HL-60 (cell line): ENCODE data around the gene GNLY.

Source experiments
- DNase-seq, 2 experiments: peaks; one replicate each; pipeline ENCODE4 v3.0.0-alpha.2; 2010 to 2020; ENCODE audit warnings: low read depth in 1 of 2, low spot score in 1 of 2
- H3K27ac ChIP-seq: fragments of 250-450 bp; sonication (Bioruptor Pico); replicated peaks from 2 replicates; pipeline ENCODE4 v1.5.1; 2020; ENCODE audit warnings: mild to moderate bottlenecking, moderate library complexity
- H3K27me3 ChIP-seq: fragments of 250-450 bp; sonication (Bioruptor Pico); 2 replicates; pipeline ENCODE4 v1.5.1; 2021; ENCODE audit warnings: mild to moderate bottlenecking, moderate library complexity; ENCODE audit not compliant: insufficient read depth, poor library complexity, severe bottlenecking
- H3K4me3 ChIP-seq: replicated peaks from 2 replicates; pipeline ENCODE4 v1.5.1; 2011; ENCODE audit warnings: mild to moderate bottlenecking, control low read depth, low read length; ENCODE audit not compliant: insufficient read depth
- GABPA ChIP-seq: IDR thresholded peaks from 2 replicates; pipeline ENCODE4 v1.6.1; 2012; ENCODE audit warnings: low read depth
- POLR2AphosphoS5 ChIP-seq: IDR thresholded peaks from 2 replicates; pipeline ENCODE4 v1.6.1; 2012; ENCODE audit warnings: low read depth
- SPI1 ChIP-seq: IDR thresholded peaks from 2 replicates; pipeline ENCODE4 v1.6.1; 2012; ENCODE audit warnings: low read depth, mild to moderate bottlenecking, borderline replicate concordance
- TF ChIP-seq, protein P1 (sequence below): IDR thresholded peaks from one replicate; pipeline ENCODE4 v1.5.1; 2011; ENCODE audit warnings: low read length, control low read depth, inconsistent platforms; ENCODE audit not compliant: insufficient read depth
- TF ChIP-seq, protein P2 (sequence below): IDR thresholded peaks from 2 replicates; pipeline ENCODE4 v1.6.1; 2012; ENCODE audit warnings: low read depth; ENCODE audit not compliant: insufficient replicate concordance

GNLY gene

DNA sequence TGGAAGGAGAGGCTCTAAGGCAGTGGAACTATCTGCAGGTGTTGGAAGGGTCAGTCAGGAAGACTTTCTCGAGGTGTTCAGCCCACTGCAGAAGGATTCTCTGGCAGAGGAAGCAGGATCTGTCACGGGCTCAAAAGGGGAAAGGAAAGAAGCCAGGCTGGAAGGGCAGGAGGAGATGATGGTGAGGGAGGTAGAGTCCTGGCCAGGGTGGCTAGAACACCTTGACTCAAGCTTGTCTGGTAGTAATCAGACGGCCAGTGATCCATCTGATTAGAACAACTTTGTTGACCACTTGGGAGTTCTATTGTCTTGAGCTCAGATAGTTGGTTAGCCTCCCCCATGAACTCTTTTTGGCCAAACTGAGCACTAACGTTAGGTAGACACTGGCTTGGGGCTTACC, 49.9 kb downstream of the GNLY start:
- Histone ChIP-seq H3K27me3 (no peaks in the 10 kb centered on the region), H3K27ac (no peak overlapping the region), H3K4me3 (no peak overlapping the region)
- no peak for DNase-seq
- TF ChIP-seq, protein P1, sequence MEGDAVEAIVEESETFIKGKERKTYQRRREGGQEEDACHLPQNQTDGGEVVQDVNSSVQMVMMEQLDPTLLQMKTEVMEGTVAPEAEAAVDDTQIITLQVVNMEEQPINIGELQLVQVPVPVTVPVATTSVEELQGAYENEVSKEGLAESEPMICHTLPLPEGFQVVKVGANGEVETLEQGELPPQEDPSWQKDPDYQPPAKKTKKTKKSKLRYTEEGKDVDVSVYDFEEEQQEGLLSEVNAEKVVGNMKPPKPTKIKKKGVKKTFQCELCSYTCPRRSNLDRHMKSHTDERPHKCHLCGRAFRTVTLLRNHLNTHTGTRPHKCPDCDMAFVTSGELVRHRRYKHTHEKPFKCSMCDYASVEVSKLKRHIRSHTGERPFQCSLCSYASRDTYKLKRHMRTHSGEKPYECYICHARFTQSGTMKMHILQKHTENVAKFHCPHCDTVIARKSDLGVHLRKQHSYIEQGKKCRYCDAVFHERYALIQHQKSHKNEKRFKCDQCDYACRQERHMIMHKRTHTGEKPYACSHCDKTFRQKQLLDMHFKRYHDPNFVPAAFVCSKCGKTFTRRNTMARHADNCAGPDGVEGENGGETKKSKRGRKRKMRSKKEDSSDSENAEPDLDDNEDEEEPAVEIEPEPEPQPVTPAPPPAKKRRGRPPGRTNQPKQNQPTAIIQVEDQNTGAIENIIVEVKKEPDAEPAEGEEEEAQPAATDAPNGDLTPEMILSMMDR: no peak
- TF ChIP-seq SPI1 (no peak), POLR2AphosphoS5 (no peak), GABPA (no peak)
- TF ChIP-seq, protein P2, sequence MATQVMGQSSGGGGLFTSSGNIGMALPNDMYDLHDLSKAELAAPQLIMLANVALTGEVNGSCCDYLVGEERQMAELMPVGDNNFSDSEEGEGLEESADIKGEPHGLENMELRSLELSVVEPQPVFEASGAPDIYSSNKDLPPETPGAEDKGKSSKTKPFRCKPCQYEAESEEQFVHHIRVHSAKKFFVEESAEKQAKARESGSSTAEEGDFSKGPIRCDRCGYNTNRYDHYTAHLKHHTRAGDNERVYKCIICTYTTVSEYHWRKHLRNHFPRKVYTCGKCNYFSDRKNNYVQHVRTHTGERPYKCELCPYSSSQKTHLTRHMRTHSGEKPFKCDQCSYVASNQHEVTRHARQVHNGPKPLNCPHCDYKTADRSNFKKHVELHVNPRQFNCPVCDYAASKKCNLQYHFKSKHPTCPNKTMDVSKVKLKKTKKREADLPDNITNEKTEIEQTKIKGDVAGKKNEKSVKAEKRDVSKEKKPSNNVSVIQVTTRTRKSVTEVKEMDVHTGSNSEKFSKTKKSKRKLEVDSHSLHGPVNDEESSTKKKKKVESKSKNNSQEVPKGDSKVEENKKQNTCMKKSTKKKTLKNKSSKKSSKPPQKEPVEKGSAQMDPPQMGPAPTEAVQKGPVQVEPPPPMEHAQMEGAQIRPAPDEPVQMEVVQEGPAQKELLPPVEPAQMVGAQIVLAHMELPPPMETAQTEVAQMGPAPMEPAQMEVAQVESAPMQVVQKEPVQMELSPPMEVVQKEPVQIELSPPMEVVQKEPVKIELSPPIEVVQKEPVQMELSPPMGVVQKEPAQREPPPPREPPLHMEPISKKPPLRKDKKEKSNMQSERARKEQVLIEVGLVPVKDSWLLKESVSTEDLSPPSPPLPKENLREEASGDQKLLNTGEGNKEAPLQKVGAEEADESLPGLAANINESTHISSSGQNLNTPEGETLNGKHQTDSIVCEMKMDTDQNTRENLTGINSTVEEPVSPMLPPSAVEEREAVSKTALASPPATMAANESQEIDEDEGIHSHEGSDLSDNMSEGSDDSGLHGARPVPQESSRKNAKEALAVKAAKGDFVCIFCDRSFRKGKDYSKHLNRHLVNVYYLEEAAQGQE: no peak

DNA sequence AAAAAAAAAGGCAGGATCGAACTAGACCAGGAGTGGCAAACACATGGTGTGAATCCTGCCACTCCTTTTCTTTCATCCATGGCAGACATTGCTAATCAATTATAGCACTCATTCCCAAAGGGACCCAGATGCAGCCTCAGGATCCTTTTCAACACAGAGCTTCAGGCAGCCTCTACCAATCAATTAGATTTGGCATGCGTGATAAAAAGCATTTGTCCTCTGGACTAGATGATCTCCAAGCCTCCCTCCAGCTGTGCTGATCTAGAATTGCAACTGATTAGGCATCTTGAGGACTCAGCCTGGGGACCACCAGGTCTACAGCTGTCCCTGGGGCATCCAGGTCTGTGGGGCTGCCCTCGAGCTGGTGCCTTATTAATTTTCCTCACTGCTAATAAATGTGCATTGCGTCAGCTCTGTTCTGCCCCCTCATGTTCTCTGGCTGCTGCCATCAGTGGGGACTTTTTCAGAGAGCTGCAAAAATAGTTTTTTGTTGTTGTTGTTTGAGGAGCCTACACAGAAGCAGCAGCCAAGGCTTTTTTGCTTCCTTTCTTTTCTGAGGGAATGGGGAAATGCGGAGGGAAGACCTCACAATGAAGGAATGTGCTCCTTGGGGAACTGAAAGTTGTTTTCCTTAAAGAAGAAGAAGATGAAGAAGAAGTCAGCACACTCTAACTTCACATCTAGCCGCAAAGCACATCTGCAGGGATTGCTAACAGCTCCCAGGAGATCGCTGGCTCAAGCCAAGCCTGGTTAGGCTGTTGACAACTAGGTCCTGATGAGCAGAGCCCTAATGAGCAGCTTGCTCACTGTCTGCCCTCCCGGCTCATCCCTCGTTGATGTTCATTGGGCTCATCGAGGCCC, 50.8 kb downstream of the GNLY start:
- Histone ChIP-seq H3K4me3 (no peak overlapping the region), H3K27ac (no peak overlapping the region), H3K27me3 (no peaks in the 10 kb centered on the region)
- DNase-seq: no peak
- TF ChIP-seq SPI1 (no peak), POLR2AphosphoS5 (no peak), GABPA (no peak)
- TF ChIP-seq, protein P1: no peak
- TF ChIP-seq, protein P2: no peak

DNA sequence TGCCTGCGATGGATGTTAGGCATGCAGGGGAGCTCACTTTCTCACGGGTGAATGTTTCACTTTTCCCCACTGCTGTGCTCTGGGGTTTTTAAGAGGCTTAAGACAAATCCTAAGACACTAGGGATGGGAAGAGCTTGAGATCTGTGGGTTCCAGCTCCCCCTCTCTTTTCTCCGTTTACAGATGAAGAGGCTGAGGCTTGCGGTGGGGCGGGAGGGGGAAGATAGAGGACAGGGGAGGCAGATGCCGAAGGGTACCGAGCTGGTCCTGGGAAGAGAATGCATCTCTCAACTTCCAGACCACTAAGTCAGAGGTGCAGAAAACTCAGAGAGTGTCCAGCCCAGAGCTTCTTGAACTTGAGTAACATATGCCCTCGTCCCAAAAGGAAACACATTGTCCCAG, 51.5 kb downstream of the GNLY start:
- TF ChIP-seq GABPA (no peak), POLR2AphosphoS5 (no peak), SPI1 (no peak)
- TF ChIP-seq, protein P1: no peak
- TF ChIP-seq, protein P2: no peak
- Histone ChIP-seq H3K27ac (no peak overlapping the region), H3K27me3 (no peaks in the 10 kb centered on the region), H3K4me3 (no peak overlapping the region)
- DNase-seq: no peak
